AG04449 (cell line): ENCODE results near the gene BICDL1.

Source experiments
- CTCF ChIA-PET: fragments of 350-600 bp; formaldehyde crosslinking; extraction: SDS; loops from one replicate; lab custom pipeline; 2021; ENCODE audit warnings: antibody characterized with exemption; lab: Yijun Ruan, JAX
- POLR2A ChIA-PET: fragments of 400-600, 350-600 bp; formaldehyde crosslinking; extraction: SDS; loops from one replicate; lab custom pipeline; 2020; ENCODE audit warnings: antibody characterized with exemption, inconsistent platforms; lab: Yijun Ruan, JAX
- DNase-seq: peaks from one replicate; pipeline ENCODE4 v3.0.0-alpha.2; 2010; ENCODE audit warnings: low read depth, low spot score
- H3K4me3 ChIP-seq: 2 replicates; pipeline ENCODE4 v1.5.1; 2011; ENCODE audit warnings: low read depth, mild to moderate bottlenecking, control low read depth, low read length
- CTCF ChIP-seq: IDR thresholded peaks from one replicate; pipeline ENCODE4 v1.5.1; 2011; ENCODE audit warnings: mild to moderate bottlenecking, moderate library complexity, low read length, control low read depth, inconsistent platforms; ENCODE audit not compliant: insufficient read depth; ENCODE audit errors: missing control alignments

Gene BICDL1

DNA sequence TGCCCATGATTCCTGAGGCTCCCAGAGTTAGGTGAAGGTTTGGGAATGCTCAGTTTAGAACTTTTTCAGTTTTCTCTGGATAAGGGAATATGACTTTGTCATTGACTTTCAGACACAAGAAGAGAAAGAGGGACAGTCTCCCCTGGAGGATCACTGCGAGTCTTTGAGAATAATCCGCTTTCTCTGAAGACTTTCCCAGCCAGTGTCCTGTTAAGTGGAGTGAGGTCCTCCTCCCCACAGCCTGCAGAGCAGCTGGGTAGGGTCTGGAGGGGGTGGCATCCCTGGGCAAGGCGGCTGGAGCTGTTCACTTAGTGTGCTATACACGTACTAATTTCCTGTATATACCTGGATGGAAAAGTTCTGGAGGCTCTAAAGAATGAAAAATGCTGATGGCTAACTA, 136.0 kb downstream of the BICDL1 start:
- no peak for TF ChIP-seq CTCF
- ChIA-PET CTCF (interaction anchor here (0.6 to 1.2 kb wide), 2 partner anchors 23 to 27 kb away, joined by 3 read pairs; no protein-coding TSS in a partner anchor), POLR2A (no interaction called here)

DNA sequence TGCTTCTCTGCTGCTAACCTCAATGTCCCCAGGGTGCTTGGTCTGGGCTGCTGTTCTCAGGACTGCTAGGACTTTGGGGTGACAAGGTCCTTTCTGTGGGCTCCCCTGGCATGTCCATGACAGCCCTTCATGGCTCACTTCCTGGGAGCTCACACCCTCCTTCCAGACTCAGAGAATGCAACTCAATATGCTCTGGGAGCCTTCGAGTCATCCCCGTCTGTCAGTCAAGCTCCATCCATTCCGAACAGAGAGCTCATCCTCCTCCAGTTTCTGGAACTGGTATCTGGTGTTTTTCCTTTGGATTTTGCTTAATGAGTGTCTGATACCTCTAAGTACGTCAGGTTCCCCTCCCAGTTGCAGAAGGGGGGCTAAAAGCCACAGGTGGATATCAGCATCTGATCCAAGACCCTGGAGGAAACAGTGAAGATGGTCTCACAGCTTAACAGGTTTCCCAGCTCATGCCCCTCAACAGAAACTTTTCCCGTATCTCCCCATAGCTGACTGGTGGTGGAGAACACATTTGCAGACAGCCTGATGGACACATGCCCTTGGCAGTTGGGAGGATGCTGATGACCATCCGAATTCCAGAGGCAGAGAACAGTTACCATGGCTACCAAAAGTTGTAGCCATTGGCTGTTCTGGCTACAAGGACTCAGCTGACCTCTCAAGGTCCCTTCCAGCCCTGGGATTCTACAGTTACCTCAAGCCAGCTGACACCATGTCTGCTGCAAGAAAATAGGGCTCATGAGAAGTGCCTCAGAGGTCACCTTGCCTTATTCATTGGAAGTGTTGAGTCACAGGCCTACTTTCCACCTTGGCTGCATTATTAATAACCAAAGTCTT, 137.0 kb downstream of the BICDL1 start:
- H3K4me3 ChIP-seq = no peak overlapping the region
- POLR2A ChIA-PET = interaction anchor here (0.6 kb wide), 1 partner anchor 9 kb away, joined by 3 read pairs; no protein-coding TSS in a partner anchor
- CTCF ChIA-PET = interaction anchor here (1.2 kb wide), 1 partner anchor 22 kb away, joined by 3 read pairs; no protein-coding TSS in a partner anchor
- DNase-seq = no peak
- TF ChIP-seq CTCF = no peak

More for the DNA sequence above, 136.0 kb downstream of the BICDL1 start:
- no peak for DNase-seq
- H3K4me3 ChIP-seq = no peak overlapping the region

- POLR2A ChIA-PET = no interaction called here
- no peak for DNase-seq
These were observed 137.6 kb downstream of the BICDL1 start for GRCh38 chr12:120126635-120127005.

DNA sequence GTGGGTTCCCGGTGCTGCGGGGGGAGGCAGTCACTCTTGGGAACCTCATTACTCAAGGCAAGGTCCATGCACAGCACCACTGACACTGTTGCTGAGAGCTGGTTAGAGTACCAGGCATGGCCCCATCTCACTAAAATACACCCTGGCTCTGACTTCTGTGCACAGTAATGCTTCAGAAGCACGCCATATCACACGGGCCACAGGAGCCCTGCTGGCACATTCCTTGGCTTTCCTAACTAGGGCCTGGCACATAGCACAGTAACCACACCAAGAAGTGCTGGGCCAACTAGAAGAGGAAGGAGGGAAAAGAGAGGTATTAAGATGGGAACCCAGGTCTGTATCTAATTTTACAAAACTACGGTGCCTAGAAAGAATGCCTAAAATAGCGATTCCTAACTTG, 141.0 kb downstream of the BICDL1 start:
- ChIA-PET CTCF (no interaction called here), POLR2A (no interaction called here)
- no peak overlapping the region for H3K4me3 ChIP-seq
- no peak for TF ChIP-seq CTCF
- DNase-seq = no peak

More at GRCh38 chr12:120126635-120127005, 137.6 kb downstream of the BICDL1 start:
- CTCF ChIA-PET = no interaction called here
- no peak overlapping the region for H3K4me3 ChIP-seq
- no peak for TF ChIP-seq CTCF

DNA sequence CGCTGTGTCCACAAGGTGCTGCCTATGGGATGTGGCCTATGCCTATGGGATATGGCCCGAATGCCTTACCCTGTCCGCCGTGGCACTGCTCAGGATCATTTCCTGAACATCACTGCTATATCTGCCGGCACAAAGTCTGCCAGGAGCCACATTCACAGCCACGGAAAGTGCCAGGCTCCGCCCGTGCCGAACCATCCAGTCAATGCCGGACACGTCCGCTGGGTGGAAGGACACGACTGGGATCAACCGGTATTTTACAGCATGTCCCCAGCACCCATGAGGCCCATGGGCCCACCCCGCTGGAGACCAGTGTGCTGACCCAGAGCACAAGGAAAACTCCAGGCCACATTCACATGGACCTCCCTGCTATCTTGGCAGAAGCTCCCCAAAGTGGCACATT, 142.1 kb downstream of the BICDL1 start:
- H3K4me3 ChIP-seq = no peak overlapping the region
- ChIA-PET CTCF (interaction anchor here (1.1 kb wide), 1 partner anchor 10 kb away, joined by 3 read pairs; no protein-coding TSS in a partner anchor), POLR2A (no interaction called here)
- TF ChIP-seq CTCF = no peak
- DNase-seq = no peak

DNA sequence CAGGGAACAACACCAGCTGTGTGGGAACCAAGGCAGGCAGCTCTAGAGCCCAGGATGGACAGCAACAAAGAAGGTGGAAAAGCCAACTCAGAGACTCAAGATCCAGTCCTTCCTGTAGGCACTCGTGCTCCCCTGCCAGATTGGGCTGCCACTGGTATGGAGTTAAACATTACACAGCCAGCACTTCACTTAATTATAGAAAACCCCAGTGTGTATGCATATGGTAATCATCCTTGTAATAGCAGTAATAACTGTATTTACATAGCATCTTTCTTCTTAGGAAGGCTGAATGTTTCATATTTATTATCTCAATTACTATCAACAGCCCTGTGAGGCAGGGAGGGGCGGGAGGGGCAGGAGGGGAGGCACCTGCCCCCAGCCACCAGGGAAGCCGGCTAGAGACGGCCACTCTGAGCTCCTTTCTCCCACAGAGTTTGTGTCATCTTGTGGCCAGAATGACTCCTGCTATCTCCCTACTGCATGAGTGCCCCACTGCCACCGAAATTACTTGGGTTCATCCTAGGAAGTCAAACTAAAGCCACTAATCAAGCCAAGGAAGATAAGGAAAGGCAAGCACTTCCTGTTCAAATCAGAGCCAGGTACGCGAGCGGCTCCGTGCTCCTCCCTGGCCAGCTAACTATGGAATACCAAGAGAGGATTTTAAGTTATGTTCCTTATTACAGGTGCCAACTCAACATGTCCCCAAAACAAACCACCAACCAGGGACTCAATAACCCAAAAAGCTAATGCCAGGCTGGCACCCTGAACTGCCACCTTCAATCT, 143.2 kb downstream of the BICDL1 start:
- H3K4me3 ChIP-seq = no peak overlapping the region
- POLR2A ChIA-PET = interaction anchor here (1.4 kb wide), 1 partner anchor 9 kb away, joined by 3 read pairs; no protein-coding TSS in a partner anchor
- CTCF ChIA-PET = interaction anchor here (1.1 kb wide), 2 partner anchors 9 to 37 kb away, joined by 3 read pairs; no protein-coding TSS in a partner anchor
- no peak for DNase-seq
- no peak for TF ChIP-seq CTCF
